T-helper 1 cell treated with Interleukin-12 subunit alpha and Interleukin-12 subunit beta and Interleukin-4 antibody, amounts not matched to agents 30 μg/mL and 1 μg/mL, for 36 hours (primary cell): ENCODE data around the gene CFAP53.
A peak's percentile ranks its signal among the peaks of the same experiment; 100 is the strongest.
"Not testable (repeated sequence)": the region's sequence is repeated elsewhere in the genome, so short reads cannot be mapped to it uniquely, and the experiment has no call there.

ENCODE experiments used
- H3K27ac Mint-ChIP-seq: one replicate; pipeline ENCODE4 v1.8.0; 2021; ENCODE audit warnings: mild to moderate bottlenecking, mixed read lengths
- H3K27me3 Mint-ChIP-seq: one replicate; pipeline ENCODE4 v1.8.0; 2021; ENCODE audit warnings: low read depth, mixed read lengths
- H3K36me3 Mint-ChIP-seq: one replicate; pipeline ENCODE4 v1.8.0; 2021; ENCODE audit warnings: low read depth, mixed read lengths
- H3K4me1 Mint-ChIP-seq: one replicate; pipeline ENCODE4 v1.8.0; 2021; ENCODE audit warnings: low read depth, mixed read lengths
- H3K4me3 Mint-ChIP-seq: one replicate; pipeline ENCODE4 v1.8.0; 2021; ENCODE audit warnings: mild to moderate bottlenecking, moderate library complexity, mixed read lengths
- H3K9me3 Mint-ChIP-seq: one replicate; pipeline ENCODE4 v1.8.0; 2021; ENCODE audit warnings: mixed read lengths

The CFAP53 gene

DNA sequence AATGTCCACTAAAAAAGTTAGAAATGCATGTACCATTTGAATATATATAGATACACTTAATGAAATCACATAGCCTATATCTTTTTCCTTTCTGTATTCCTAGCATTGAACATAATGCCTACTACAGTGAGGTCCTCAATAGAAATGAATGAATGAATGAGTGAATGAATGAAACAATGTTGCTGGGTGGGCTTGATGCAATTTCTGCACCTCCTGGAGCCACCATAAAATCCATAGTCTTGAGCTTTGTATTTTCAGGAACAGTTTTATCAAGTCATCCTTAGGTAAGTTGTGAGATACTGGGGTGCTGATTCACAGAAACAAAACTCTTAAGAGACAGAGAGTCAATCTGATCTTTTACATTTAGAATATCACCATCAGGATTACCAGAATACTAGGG is 3.3 kb downstream of the CFAP53 start:
- Mint-ChIP-seq H3K4me3 (no peak overlapping the region), H3K27me3 (peaks cover 14% of the 10 kb centered on the region), H3K27ac (no peak overlapping the region), H3K9me3 (peaks cover 4% of the 10 kb centered on the region), H3K36me3 (no peaks in the 10 kb centered on the region), H3K4me1 (peaks cover 11% of the 10 kb centered on the region)

DNA sequence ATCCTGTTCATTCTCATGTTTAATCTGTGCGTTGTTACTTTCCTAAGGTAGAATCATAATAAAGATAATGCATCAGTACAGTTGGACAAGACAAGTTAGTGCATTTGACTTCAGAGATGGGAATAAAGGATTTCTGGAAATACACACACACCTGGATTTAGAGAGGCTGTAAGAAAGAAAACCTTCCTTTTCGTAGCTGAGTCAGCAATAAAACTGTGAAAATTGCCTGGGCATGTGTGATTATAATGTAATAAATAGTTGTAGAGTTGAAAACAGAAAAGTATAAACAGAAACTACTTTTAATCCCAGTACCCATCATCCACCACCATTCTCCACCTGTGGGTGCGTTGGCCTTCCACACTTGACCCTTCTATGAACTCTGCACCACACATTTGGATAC is 15.4 kb downstream of the CFAP53 start:
- Mint-ChIP-seq H3K27ac (no peak overlapping the region), H3K4me1 (no peaks in the 10 kb centered on the region), H3K4me3 (no peak overlapping the region), H3K36me3 (no peaks in the 10 kb centered on the region), H3K9me3 (no peaks in the 10 kb centered on the region), H3K27me3 (no peaks in the 10 kb centered on the region)

DNA sequence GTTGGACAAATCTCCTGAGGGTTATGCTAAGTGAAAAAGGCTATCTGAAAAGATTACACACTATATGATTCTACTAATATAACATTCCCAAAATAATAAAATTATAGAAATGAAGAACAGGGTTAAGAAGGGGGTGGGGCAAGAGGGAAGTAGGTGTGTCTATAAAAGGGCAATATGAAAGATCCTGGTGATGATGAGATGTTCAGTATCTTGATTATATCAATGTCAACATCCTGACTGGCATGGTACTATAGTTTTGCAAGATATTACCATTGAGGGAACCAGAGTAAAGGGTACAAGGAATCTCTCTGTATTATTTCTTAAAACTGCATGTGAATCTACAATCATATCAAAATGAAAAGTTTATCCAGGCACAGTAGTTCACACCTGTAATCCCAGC is 16.7 kb downstream of the CFAP53 start:
- no peaks in the 10 kb centered on the region for H3K27me3 Mint-ChIP-seq
- no peak overlapping the region for H3K4me3 Mint-ChIP-seq
- no peaks in the 10 kb centered on the region for H3K4me1 Mint-ChIP-seq
- no peaks in the 10 kb centered on the region for H3K9me3 Mint-ChIP-seq
- no peaks in the 10 kb centered on the region for H3K36me3 Mint-ChIP-seq
- H3K27ac Mint-ChIP-seq: no peak overlapping the region

DNA sequence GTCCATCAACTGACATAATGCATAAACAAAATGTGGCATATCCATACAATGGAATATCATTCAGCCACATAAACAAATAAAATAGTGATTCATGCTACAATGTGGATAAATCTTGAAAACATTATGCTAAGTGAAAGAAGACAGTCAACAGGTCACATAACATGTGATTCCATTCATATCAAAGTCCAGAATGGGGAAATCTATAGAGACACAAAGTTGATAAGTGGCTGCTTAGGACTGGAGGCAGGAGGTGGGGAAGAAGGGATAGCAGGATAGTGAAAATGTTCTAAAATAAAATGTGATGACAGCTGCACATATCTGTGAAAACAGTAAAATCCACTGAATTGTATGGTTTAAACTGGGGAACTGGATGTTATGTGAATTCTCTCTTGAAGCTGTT is 18.7 kb downstream of the CFAP53 start:
- H3K4me1 Mint-ChIP-seq: no peaks in the 10 kb centered on the region
- H3K36me3 Mint-ChIP-seq: no peaks in the 10 kb centered on the region

DNA sequence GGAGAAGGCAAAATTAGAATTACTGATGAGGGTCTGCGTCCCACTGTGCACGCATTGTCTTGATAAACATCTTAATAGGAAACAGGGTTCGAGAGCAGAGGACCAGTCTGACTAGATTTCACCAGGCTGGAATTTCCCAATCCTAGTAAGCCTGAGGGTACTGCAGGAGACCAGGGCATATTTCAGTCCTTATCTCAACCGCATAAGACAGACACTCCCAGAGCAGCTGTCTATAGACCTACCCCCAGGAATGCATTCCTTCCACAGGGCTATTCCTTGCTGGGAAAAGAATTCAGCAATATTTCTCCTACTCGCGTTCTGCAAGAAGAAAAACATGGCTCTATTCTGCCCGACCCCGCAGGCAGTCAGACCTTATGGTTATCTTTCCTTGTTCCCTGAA is 24.5 kb downstream of the CFAP53 start:
- not testable (repeated sequence) for H3K27me3 Mint-ChIP-seq, H3K4me1 Mint-ChIP-seq, H3K27ac Mint-ChIP-seq, H3K4me3 Mint-ChIP-seq, H3K36me3 Mint-ChIP-seq
- peaks cover 17% of the 10 kb centered on the region for H3K9me3 Mint-ChIP-seq

More for the DNA sequence above, 18.7 kb downstream of the CFAP53 start:
- no peak overlapping the region for H3K27ac Mint-ChIP-seq
- H3K4me3 Mint-ChIP-seq: no peak overlapping the region
- H3K27me3 Mint-ChIP-seq: no peaks in the 10 kb centered on the region
- H3K9me3 Mint-ChIP-seq: no peaks in the 10 kb centered on the region

DNA sequence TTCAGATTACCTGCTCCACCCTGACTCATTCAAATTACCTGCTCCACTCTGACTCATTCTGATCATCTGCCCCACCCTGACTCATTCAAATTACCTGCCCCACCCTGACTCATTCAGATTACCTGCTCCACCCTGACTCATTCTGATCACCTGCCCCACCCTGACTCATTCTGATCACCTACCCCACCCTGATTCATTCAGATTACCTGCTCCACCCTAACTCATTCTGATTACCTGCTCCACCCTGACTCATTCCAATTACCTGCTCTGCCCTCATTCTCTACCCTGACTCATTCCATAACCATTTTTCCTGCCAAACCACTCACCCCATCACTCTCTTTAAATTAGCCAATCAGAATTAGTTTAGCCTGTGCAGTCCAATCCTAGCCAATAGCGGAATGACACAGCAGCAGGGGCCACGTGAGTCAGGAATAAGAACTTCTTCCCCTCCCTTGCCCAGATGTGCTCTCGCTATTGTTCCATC is 26.2 kb downstream of the CFAP53 start:
- H3K27ac Mint-ChIP-seq: peak overlapping the region; percentile 12

DNA sequence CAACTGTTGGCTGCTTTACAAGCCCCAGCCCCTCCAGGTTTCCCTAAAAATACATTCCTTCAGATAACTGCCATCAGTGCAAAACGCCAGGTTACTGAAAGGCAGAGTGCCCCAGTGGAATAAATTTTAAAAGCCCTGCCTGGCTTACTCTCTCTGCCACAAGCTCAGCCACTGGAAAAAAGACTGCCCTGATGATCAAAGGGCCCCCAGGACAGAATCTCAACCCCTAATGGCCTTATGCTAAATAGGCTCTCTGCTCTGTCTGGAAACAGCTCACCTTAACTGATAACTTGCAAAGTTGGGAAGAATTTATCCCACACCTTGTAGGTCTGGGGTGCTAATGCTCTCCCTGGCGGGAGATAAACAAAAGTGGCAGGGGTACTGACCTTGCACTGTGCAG is 33.9 kb downstream of the CFAP53 start:
- no peak overlapping the region for H3K4me3 Mint-ChIP-seq

More for the DNA sequence above, 26.2 kb downstream of the CFAP53 start:
- peaks cover 4% of the 10 kb centered on the region for H3K36me3 Mint-ChIP-seq
- peaks cover 8% of the 10 kb centered on the region for H3K4me1 Mint-ChIP-seq
- peaks cover 17% of the 10 kb centered on the region for H3K9me3 Mint-ChIP-seq
- H3K27me3 Mint-ChIP-seq: no peaks in the 10 kb centered on the region
- H3K4me3 Mint-ChIP-seq: no peak overlapping the region

DNA sequence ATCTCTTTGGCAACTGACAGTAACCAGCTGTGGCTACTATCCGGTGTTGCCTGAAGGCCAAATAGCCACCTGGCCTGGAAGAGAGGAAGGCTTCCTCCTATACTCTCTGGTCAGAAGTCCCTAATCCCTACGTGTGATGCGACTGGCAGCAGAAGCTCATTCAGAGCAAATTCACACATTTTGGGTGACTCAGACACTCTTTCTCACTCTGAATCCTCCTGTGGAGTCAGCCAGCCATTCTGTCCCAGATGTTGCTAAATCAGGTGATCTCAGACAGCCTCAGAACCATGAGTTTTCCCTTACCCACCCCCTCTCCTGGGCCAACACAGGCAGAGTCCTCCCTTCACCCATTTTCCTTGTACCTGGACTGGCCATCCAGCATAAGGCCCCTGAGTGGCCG is 34.7 kb downstream of the CFAP53 start:
- no peaks in the 10 kb centered on the region for H3K27me3 Mint-ChIP-seq
- H3K36me3 Mint-ChIP-seq: no peaks in the 10 kb centered on the region
- no peak overlapping the region for H3K4me3 Mint-ChIP-seq
- no peaks in the 10 kb centered on the region for H3K9me3 Mint-ChIP-seq
- no peak overlapping the region for H3K27ac Mint-ChIP-seq
- H3K4me1 Mint-ChIP-seq: peaks cover 5% of the 10 kb centered on the region

More for the DNA sequence above, 33.9 kb downstream of the CFAP53 start:
- H3K36me3 Mint-ChIP-seq: no peaks in the 10 kb centered on the region
- no peak overlapping the region for H3K27ac Mint-ChIP-seq
- H3K4me1 Mint-ChIP-seq: peaks cover 2% of the 10 kb centered on the region
- H3K9me3 Mint-ChIP-seq: no peaks in the 10 kb centered on the region
- no peaks in the 10 kb centered on the region for H3K27me3 Mint-ChIP-seq

DNA sequence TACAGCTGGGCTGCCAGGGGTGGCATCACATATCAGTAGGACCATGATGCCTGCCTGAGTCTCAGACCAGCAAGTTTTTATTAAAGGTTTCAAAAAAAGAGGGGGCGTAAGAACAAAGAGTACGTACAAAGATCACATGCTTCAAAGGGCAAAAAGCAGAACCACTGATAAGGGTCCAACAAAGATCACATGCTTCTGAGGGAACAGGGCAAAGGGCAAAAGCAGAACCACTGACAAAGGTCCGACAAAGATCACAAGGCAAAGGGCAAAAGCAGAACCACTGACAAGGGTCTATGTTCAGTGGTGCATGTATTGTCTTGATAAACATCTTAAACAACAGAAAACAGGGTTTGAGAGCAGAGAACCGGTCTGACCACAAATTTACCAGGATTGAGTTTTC is 46.0 kb downstream of the CFAP53 start:
- H3K27ac Mint-ChIP-seq, H3K4me1 Mint-ChIP-seq, H3K36me3 Mint-ChIP-seq, H3K4me3 Mint-ChIP-seq: not testable (repeated sequence)
- H3K9me3 Mint-ChIP-seq: peaks cover 10% of the 10 kb centered on the region
- peaks cover 20% of the 10 kb centered on the region for H3K27me3 Mint-ChIP-seq

DNA sequence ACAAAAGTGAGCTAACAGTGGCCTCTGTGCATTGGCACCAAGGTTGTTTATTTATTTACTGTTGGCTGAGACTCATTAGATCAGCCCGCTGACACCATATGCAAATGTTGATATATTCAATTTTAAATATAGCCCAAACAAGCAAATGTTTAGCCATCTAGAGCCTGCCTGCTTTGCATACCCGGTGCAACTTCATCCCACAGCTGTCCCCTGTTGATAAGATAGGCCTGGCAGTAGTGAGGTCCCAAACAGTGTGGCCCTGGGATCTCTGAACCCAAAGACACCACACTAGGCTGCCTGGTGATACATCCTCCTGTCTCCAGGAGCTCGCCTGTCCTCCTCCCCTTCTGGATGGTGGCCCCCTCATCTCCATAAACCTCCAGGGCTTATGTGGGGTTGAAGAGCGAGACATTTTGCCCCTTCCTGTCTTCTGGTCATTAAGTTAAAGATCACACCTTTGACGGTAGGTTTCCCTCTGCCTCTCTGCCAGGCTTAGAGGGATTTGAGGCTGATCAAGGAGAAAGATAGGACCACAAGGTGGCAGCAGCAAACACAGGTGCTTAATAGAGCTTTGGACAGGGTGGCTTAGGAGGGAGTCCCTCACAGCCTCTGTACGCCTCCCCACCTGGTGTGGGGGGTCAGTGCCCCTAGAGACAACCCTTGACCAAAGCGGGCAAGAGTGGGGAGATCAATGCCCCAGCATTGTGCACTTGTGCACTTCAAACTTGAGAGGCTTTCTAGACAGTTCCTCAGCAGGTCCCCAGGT is 47.7 kb downstream of the CFAP53 start:
- H3K27ac Mint-ChIP-seq: no peak overlapping the region
- no peak overlapping the region for H3K4me3 Mint-ChIP-seq
- peaks cover 18% of the 10 kb centered on the region for H3K27me3 Mint-ChIP-seq

DNA sequence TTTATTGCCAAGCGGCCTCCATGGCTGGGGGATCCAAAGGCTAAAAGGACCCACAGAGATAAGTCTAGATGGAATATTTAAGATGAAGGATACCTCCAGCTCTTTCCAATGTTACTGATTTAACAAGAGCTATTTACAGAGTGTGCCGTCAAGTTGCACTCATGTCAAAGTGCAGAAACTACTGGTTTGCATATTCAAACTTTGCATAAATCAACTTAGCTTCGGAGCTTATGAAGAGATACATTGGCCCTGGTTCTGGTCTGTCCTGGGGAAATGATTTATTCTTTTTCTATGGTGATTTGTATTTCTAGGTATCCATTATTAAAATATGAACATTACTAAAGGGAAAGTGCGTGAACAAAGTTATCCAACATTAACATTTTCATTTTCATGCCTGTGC is 57.0 kb downstream of the CFAP53 start:
- H3K27me3 Mint-ChIP-seq: peaks cover 35% of the 10 kb centered on the region
- H3K27ac Mint-ChIP-seq: no peak overlapping the region
- peaks cover 3% of the 10 kb centered on the region for H3K4me1 Mint-ChIP-seq
- H3K9me3 Mint-ChIP-seq: no peaks in the 10 kb centered on the region
- H3K4me3 Mint-ChIP-seq: no peak overlapping the region
- H3K36me3 Mint-ChIP-seq: no peaks in the 10 kb centered on the region

More for the DNA sequence above, 47.7 kb downstream of the CFAP53 start:
- Mint-ChIP-seq H3K4me1 (no peaks in the 10 kb centered on the region), H3K36me3 (no peaks in the 10 kb centered on the region), H3K9me3 (peaks cover 10% of the 10 kb centered on the region)

DNA sequence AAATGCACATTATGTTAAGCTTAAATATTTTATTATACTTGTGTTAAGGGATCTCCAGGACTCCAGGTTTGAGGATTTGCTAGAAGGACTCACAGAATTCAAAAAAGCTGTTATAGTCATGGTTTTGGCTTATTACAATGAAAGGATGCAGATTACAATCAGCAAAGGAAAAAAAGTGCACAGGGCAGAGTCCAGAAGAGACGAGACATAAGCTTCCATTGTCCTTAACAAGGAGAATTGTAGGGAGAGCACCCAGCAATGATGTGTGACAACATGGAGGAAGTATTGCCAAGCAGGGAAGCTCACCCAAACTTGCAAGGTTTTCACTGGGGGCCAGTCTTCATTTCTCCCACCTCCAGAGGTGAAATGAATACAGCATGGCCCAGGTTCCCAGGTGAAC is 58.6 kb downstream of the CFAP53 start:
- Mint-ChIP-seq H3K9me3 (no peaks in the 10 kb centered on the region), H3K36me3 (no peaks in the 10 kb centered on the region), H3K27ac (no peak overlapping the region), H3K27me3 (peaks cover 47% of the 10 kb centered on the region), H3K4me1 (peaks cover 8% of the 10 kb centered on the region), H3K4me3 (no peak overlapping the region)

DNA sequence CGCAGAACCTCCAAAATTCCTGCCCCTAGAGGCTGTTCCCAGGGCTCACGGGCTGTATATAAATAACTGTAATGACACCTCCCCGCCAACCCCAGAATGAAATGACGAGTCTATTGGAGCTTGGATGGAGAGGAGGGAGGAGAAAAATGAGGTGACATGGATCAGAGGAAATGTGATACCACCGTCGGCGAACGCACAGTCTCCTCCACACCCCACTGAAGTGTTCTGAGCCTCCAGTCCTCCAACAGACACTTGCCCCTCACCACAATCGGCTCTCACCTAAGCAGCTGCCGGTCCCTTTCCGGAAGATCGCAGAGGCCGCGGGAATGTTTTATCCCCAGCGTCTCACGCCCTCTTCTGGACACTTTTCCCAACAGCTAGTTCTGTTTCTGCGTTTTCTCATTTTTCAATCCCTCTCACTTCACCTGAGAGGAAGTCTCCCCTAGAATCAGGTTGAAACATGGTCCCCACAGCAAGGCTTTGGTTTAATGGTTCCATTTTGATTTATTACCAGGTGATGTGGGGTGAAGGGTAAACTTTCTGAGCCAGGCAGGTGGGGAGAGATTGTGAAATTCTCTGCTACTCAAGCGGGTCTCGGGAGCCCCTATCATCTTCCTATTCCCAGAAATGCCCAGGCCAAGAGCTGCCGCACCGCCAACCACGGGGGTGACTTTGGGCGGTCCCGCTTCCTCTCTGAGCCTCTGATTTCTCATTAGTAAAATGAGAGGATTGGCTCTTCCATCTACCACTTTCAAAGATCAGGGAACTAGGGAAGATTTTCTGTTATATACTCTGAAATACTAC is 62.3 kb downstream of the CFAP53 start:
- Mint-ChIP-seq H3K27me3 (peaks cover 61% of the 10 kb centered on the region), H3K36me3 (no peaks in the 10 kb centered on the region), H3K27ac (no peak overlapping the region), H3K9me3 (no peaks in the 10 kb centered on the region), H3K4me3 (no peak overlapping the region), H3K4me1 (peaks cover 8% of the 10 kb centered on the region)

DNA sequence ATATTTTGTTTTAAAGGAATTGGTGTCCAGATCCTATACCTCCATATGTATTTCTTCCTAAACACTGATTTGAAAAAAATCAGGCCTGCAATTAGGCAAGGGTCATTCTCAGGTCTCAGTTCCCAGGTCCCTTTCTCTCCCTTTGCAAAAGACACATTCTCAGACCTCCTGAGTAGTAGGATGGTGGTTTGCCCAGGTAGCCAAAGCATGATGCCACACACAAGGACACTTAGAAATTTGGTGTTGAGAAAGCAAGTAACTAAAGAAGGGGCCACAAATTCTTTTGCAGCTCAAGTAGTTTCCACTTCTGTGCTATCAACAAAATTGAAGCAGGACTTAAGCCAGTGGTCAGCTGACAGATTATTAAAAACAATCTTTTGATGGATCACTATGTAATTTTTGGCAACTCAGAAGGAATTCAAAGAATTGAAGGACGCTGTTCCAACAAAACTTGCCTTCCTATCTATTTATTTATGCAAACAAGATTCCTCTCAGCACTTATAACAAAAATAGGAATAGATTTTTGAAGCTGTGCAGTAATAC is 64.7 kb downstream of the CFAP53 start:
- Mint-ChIP-seq H3K27me3 (peaks cover 78% of the 10 kb centered on the region), H3K4me3 (no peak overlapping the region), H3K4me1 (peaks cover 8% of the 10 kb centered on the region), H3K9me3 (no peaks in the 10 kb centered on the region), H3K36me3 (no peaks in the 10 kb centered on the region), H3K27ac (no peak overlapping the region)

DNA sequence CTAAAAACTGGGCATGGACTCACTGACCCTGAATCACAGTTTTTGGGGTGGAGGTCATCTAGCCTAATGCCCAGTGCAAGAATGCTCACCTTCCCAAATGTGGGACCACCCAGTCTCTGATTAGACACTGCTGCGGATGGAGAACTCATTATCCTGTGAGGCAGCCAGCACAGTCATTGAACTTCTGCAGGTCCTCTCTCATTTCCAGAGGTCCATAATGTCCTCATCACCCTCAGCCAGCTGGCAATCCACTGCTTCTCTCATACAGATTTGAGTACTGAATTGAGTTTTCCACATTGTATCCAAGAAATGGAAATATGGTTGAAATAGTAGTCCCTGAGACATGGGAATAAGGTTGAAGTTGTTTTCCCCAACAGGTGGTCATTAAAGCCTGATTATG is 66.4 kb downstream of the CFAP53 start:
- H3K4me3 Mint-ChIP-seq: no peak overlapping the region
- no peaks in the 10 kb centered on the region for H3K9me3 Mint-ChIP-seq
- no peaks in the 10 kb centered on the region for H3K36me3 Mint-ChIP-seq
- H3K27me3 Mint-ChIP-seq: peaks cover 79% of the 10 kb centered on the region
- no peak overlapping the region for H3K27ac Mint-ChIP-seq
- peaks cover 10% of the 10 kb centered on the region for H3K4me1 Mint-ChIP-seq
